Measurements from ENCODE around the gene INAFM1.

DNA sequence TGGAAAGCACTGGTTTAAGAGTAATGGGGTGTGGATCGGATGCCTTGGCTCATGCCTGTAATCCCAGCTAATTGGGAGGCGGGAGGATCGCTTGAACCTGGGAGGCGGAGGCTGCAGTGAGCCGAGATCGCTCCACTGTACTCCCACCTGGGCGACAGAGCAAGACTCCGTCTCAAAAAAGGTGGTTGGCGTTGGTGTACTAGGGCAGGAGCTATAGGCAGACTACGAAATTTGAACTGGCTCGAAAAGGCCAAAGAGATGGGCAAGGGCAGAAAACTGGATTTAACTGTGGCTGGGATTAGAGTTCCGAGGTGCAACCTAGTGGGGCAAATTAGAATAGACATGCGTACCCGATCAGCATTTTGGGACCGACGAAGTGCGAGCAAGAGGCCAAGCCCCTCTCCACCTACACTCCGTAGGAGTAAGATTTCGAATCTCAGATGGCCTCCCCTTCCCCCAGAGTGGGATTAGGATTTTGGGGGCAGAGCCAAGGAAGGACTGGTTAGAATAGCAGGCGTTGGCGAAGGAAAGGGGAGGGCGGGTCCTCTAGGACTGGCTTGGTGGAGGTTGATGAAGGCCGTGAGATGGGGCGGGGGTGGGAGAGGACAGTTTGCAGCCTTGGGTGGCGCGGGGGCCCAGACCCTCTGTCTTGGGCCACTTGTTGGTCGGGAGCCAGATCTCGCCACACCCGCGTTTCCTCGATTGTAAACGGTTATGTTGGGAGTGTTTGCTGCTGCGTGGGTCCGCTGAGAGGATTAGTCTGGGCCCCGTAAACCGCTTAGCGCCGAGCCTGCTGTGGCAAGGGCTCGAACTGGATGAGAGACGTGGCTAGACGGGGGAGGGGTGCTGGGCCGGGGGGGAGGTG lies 2.0 kb upstream of the INAFM1 start:
- TF ChIP-seq, protein P1, sequence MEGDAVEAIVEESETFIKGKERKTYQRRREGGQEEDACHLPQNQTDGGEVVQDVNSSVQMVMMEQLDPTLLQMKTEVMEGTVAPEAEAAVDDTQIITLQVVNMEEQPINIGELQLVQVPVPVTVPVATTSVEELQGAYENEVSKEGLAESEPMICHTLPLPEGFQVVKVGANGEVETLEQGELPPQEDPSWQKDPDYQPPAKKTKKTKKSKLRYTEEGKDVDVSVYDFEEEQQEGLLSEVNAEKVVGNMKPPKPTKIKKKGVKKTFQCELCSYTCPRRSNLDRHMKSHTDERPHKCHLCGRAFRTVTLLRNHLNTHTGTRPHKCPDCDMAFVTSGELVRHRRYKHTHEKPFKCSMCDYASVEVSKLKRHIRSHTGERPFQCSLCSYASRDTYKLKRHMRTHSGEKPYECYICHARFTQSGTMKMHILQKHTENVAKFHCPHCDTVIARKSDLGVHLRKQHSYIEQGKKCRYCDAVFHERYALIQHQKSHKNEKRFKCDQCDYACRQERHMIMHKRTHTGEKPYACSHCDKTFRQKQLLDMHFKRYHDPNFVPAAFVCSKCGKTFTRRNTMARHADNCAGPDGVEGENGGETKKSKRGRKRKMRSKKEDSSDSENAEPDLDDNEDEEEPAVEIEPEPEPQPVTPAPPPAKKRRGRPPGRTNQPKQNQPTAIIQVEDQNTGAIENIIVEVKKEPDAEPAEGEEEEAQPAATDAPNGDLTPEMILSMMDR (IDR thresholded peaks at IDR 0.05; ENCODE audit: low read depth, low read length, poor library complexity, severe bottlenecking): no peak
- TF ChIP-seq EZH2phosphoT487 (IDR thresholded peaks at IDR 0.05; ENCODE audit: borderline replicate concordance, low read length): no peak

All from DOHH2 (cell line).